Fibroblast of upper back skin (primary cell): ENCODE data around the gene CCDC92.

Source experiments
- DNase-seq: peaks from one replicate; pipeline ENCODE4 v3.0.0-alpha.2; 2013

CCDC92 gene

GRCh38 chr12:124002021-124002644 lies 29.5 kb upstream of the CCDC92 start:
- no peak for DNase-seq

- DNase-seq, result no peak
Measured at GRCh38 chr12:124001343-124001742, 28.7 kb upstream of the CCDC92 start.

GRCh38 chr12:124000111-124000510 lies 27.5 kb upstream of the CCDC92 start:
- DNase-seq, result no peak

- no peak for DNase-seq
Measured at GRCh38 chr12:123998991-123999359, 26.3 kb upstream of the CCDC92 start.

GRCh38 chr12:123998344-123998990 lies 25.8 kb upstream of the CCDC92 start:
- DNase-seq, result peak; percentile 46

- DNase-seq, result no peak
Measured at GRCh38 chr12:123997908-123998307, 25.3 kb upstream of the CCDC92 start.

GRCh38 chr12:123997033-123997822 lies 24.6 kb upstream of the CCDC92 start:
- DNase-seq, result no peak

GRCh38 chr12:123996581-123996980 lies 23.9 kb upstream of the CCDC92 start:
- no peak for DNase-seq

GRCh38 chr12:123995023-123995748 lies 22.6 kb upstream of the CCDC92 start:
- DNase-seq, result peak; percentile 64

- DNase-seq, result no peak
Measured at GRCh38 chr12:123992118-123992825, 19.6 kb upstream of the CCDC92 start.

- no peak for DNase-seq
Measured at GRCh38 chr12:123991372-123991951, 18.8 kb upstream of the CCDC92 start.

- DNase-seq, result peak; percentile 74
Measured at GRCh38 chr12:123990511-123990910, 17.9 kb upstream of the CCDC92 start.

GRCh38 chr12:123989753-123990152 lies 17.1 kb upstream of the CCDC92 start:
- no peak for DNase-seq

GRCh38 chr12:123989168-123989567 lies 16.5 kb upstream of the CCDC92 start:
- no peak for DNase-seq

- DNase-seq, result no peak
Measured at GRCh38 chr12:123987022-123987421, 14.4 kb upstream of the CCDC92 start.

- no peak for DNase-seq
Measured at GRCh38 chr12:123986374-123986965, 13.8 kb upstream of the CCDC92 start.

- no peak for DNase-seq
Measured at GRCh38 chr12:123984903-123985302, 12.3 kb upstream of the CCDC92 start.

- DNase-seq, result peak; percentile 72
Measured at GRCh38 chr12:123983822-123984485, 11.3 kb upstream of the CCDC92 start.

GRCh38 chr12:123982269-123982668 lies 9.6 kb upstream of the CCDC92 start:
- no peak for DNase-seq

- DNase-seq, result no peak
Measured at GRCh38 chr12:123979566-123979965, 6.9 kb upstream of the CCDC92 start.

- DNase-seq, result no peak
Measured at GRCh38 chr12:123976227-123976826, 3.7 kb upstream of the CCDC92 start.
